Choroid plexus epithelial cell (primary cell): ENCODE measurements around the gene ENOPH1.
"Not testable (repeated sequence)": the region's sequence is repeated elsewhere in the genome, so short reads cannot be mapped to it uniquely, and the experiment has no call there.

Experiments
- DNase-seq: peaks from one replicate; pipeline ENCODE4 v3.0.0-alpha.2; 2010; ENCODE audit warnings: low read depth
- H3K4me3 ChIP-seq: 2 replicates; pipeline ENCODE4 v1.5.1; 2011; ENCODE audit warnings: low read depth, mild to moderate bottlenecking, control low read depth, low read length, moderate library complexity
- CTCF ChIP-seq: conservative IDR thresholded peaks from 2 replicates; pipeline ENCODE4 v1.5.1; 2011; ENCODE audit warnings: low read depth, mild to moderate bottlenecking, control low read depth, inconsistent platforms, low read length, moderate library complexity

Gene ENOPH1

GRCh38 chr4:82394896-82395295, 35.5 kb upstream of the ENOPH1 start:
- no peak for DNase-seq
- no peak for TF ChIP-seq CTCF
- H3K4me3 ChIP-seq: no peak overlapping the region

GRCh38 chr4:82397527-82397926, 32.9 kb upstream of the ENOPH1 start:
- no peak for TF ChIP-seq CTCF

GRCh38 chr4:82398263-82398662, 32.1 kb upstream of the ENOPH1 start:
- no peak for TF ChIP-seq CTCF
- no peak overlapping the region for H3K4me3 ChIP-seq
- DNase-seq: no peak

More at GRCh38 chr4:82397527-82397926, 32.9 kb upstream of the ENOPH1 start:
- H3K4me3 ChIP-seq: no peak overlapping the region
- no peak for DNase-seq

GRCh38 chr4:82401600-82401999, 28.8 kb upstream of the ENOPH1 start:
- TF ChIP-seq CTCF: no peak
- DNase-seq: no peak
- no peak overlapping the region for H3K4me3 ChIP-seq

GRCh38 chr4:82402196-82402775, 28.1 kb upstream of the ENOPH1 start:
- H3K4me3 ChIP-seq: no peak overlapping the region
- TF ChIP-seq CTCF: no peak
- no peak for DNase-seq

- DNase-seq: peak; percentile 28
- no peak overlapping the region for H3K4me3 ChIP-seq
- no peak for TF ChIP-seq CTCF
These were observed 26.7 kb upstream of the ENOPH1 start for GRCh38 chr4:82403725-82404124.

- not testable (repeated sequence) for DNase-seq, H3K4me3 ChIP-seq
These were observed 15.3 kb upstream of the ENOPH1 start for GRCh38 chr4:82415061-82415460.

GRCh38 chr4:82415922-82416365, 14.4 kb upstream of the ENOPH1 start:
- peak overlapping the region; percentile 15 for H3K4me3 ChIP-seq
- TF ChIP-seq CTCF: no peak
- DNase-seq: peak; percentile 39
